Dermis microvascular lymphatic vessel endothelial cell (primary cell): ENCODE data around the gene SLC7A14. TPM values are rescaled to one million over a fixed set of nuclear protein-coding genes. Genes with fewer than 3 reads are reported as not detected.
A peak's percentile ranks its signal among the peaks of the same experiment; 100 is the strongest.

Source experiments
- DNase-seq, 2 donors: peaks; one replicate each; pipeline versions ENCODE4 v3.0.0 to v3.0.0-alpha.2; 2010; ENCODE audit warnings: low read depth in 2 of 2
- total RNA-seq: library from RNA; depleted of rRNA; stranded (reverse); fragments of >200 nt; gene quantifications from 2 replicates; pipeline ENCODE4 v1.2.1, GENCODE V29; 2014

SLC7A14 gene
- total RNA-seq: under 0.01 and 0.13 TPM in 2 replicates

GRCh38 chr3:170585937-170586310 is at the start of gene SLC7A14:
SLC7A14 (minus strand) TSS chr3:170586075; CDS start chr3:170526936, 59,139 bp downstream.
- peak in 1 of 2 donors; percentile 9 for DNase-seq

GRCh38 chr3:170635385-170635735 is 49.5 kb upstream of the SLC7A14 start:
- DNase-seq: no peak

- DNase-seq: no peak
These were observed 48.9 kb upstream of the SLC7A14 start for GRCh38 chr3:170634663-170635384.

GRCh38 chr3:170633573-170633972 is 47.7 kb upstream of the SLC7A14 start:
- DNase-seq: no peak

DNA sequence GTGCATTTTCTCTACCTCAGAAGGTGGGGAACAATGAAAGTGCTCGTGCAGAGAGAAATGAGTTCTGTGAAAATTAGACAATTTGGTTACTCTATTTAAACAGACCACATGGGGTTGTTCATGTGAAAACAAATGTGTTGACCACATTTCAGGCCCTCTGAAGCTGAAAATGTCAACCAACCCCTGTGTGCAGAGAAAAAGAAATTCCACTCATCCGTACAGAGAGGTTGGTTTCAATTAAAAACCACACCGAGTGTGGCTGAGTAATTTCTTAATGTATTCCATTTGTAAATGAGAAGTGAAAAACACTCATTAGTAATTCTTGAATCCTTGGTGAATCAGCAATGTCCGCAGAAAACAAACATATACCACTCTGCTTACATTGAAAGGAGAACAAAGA is 46.9 kb upstream of the SLC7A14 start:
- DNase-seq: no peak

GRCh38 chr3:170631755-170632488 is 46.0 kb upstream of the SLC7A14 start:
- no peak for DNase-seq

- no peak for DNase-seq
These were observed 37.6 kb upstream of the SLC7A14 start for GRCh38 chr3:170623524-170623923.

DNA sequence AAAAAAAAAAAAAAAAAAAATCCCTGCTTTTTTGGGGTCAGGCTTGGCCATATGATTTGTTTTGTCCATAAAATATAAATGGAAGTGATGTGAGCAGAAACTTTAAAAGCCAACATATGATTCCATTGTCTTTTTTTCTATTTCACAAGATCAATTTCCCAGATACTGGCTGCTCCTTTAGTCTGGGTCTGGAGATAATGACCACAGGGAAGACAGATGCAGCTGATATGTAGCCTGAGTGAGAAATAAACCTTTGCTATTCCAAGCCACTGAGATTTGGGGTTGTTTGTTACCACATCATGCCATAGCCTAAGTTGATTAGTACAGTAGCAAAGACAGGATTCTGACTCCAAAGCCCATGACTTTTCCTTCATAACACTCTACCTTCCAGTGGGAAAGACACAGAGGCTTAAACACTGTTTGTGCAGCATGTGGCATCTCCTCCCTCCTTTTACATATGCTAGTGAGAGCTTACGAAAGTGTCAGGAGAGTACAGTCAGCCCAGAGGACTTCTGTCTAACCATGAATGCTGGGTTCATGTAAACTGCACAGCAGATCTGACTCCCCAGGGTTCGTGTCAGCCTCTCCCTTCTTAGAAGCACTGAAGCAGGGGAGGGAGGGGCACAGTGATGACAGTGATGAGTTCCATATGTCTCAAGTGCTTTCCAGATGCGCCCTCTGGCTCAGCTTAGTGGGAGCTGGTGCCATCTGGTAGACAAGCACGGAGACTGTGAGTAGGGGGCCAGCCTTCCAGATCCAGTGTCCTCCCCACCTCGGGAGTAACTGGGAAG is 36.7 kb upstream of the SLC7A14 start:
- no peak for DNase-seq

GRCh38 chr3:170621256-170621655 is 35.4 kb upstream of the SLC7A14 start:
- DNase-seq: no peak

- DNase-seq: peak; percentile 40 to 88
These were observed 28.5 kb upstream of the SLC7A14 start for GRCh38 chr3:170614214-170614966.

- DNase-seq: no peak
These were observed 25.9 kb upstream of the SLC7A14 start for GRCh38 chr3:170611751-170612150.

GRCh38 chr3:170610321-170610884 is 24.5 kb upstream of the SLC7A14 start:
- DNase-seq: no peak

GRCh38 chr3:170608475-170608874 is 22.6 kb upstream of the SLC7A14 start:
- DNase-seq: no peak

DNA sequence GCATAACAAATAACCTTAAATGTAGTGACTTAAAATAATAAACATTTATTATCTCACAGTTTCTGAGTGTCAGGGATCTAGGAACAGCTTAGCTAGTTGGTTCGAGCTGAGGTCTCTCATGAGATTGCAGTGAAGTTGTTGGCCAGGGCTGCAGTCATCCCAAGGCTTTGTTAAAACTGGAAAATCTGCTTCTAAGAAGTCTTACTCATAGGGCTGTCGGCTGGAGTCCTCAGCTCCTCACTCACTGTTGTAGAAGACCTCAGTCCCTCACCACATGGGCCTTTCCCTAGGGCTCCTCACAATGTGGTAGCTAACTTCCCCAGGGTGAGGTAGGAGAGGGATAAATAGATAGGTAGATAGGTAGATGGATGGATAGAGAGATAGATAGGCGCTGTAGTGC is 20.8 kb upstream of the SLC7A14 start:
- DNase-seq: no peak

GRCh38 chr3:170605490-170605889 is 19.6 kb upstream of the SLC7A14 start:
- DNase-seq: no peak

GRCh38 chr3:170603770-170604510 is 18.1 kb upstream of the SLC7A14 start:
- no peak for DNase-seq

GRCh38 chr3:170602556-170602955 is 16.7 kb upstream of the SLC7A14 start:
- DNase-seq: no peak

DNA sequence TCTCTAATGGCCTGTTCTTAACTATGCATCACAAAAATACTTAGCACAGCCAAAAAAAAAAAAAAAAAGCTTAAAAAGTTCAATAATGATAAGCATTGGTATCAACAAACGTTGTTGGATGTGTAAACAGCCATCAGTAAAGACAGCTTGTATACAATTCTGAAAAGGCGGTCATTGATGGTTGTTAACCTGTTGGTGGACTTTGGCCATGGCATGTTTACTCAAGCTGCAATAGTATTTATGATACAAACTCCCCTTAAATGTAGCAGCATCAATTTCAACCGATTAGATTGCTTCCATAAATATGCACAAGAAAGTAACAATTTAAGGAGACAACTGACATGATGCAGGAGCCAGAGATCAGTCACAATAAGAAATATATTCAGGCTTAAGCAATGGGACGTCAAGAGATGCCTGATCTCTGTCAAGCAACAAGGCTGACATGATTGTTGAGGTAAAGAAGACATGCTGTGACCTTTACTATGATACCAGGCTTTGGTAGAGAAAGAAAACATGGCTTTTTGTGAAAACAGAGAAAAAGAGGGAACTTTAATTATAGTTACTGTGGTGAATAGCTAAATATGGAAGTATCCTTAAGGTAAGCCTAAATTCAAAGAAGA is 14.2 kb upstream of the SLC7A14 start:
- DNase-seq: no peak

DNA sequence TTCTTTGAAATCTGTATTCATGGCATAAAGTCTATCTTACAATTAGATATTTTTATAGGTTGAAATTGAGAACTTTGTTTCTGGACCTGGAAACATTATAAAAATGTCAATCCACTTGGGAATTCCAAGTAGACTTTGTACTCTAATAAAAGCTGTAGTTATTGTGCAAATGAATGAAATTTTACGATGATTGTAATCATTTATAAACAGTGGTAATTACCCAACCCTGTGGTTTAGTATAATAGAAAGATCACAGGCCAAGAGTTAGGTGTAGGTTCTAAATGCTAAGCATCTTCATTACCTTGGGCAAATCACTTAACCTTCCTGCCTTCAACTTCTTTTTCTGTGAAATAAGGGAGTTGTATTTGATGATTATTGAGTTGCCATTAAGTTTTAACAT is 13.2 kb upstream of the SLC7A14 start:
- no peak for DNase-seq

DNA sequence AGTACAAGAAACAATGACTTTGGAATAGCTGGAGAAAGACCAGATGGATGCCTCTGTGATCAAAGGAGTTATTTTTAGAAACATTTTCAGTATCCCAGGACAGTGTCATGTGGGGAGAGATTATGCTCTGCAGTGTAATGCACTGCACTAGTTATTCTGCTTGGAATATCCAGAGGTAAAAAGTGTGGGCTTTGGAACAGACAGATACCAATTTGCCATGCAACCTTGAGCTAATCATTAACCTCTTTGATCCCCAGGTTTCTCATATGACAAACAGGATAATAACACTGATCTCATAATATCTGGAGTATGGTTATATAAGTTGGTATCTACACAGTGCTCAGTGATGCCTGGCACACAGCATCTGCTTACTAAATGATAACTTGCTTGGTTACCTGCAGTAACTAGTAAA is 12.2 kb upstream of the SLC7A14 start:
- no peak for DNase-seq
